Skeletal muscle satellite cell (primary cell): ENCODE results near the gene PRKD1.

Experiments used
- H3K27me3 ChIP-seq: 2 replicates; pipeline ENCODE4 v1.7.0; 2013; ENCODE audit warnings: low read length; ENCODE audit not compliant: control insufficient read depth, insufficient read depth
- H3K36me3 ChIP-seq: 2 replicates; pipeline ENCODE4 v1.7.0; 2013; ENCODE audit warnings: mild to moderate bottlenecking, control low read depth, low read length; ENCODE audit not compliant: insufficient read depth
- H3K4me1 ChIP-seq: 2 replicates; pipeline ENCODE4 v1.7.0; 2013; ENCODE audit warnings: low read length; ENCODE audit not compliant: control insufficient read depth, insufficient read depth
- H3K4me2 ChIP-seq: 2 replicates; pipeline ENCODE4 v1.7.0; 2013; ENCODE audit warnings: mild to moderate bottlenecking, low read length
- H3K4me3 ChIP-seq: 2 replicates; pipeline ENCODE4 v1.7.0; 2013; ENCODE audit warnings: low read length
- H3K9ac ChIP-seq: 2 replicates; pipeline ENCODE4 v1.7.0; 2013; ENCODE audit warnings: mild to moderate bottlenecking, low read depth, low read length, moderate library complexity
- H3K9me3 ChIP-seq: replicated peaks from 2 replicates; pipeline ENCODE4 v1.7.0; 2013; ENCODE audit warnings: mild to moderate bottlenecking, control low read depth, low read length

The PRKD1 gene

GRCh38 chr14:29898470-29898869 is 29.2 kb downstream of the PRKD1 start:
- H3K9ac ChIP-seq: no peak overlapping the region

GRCh38 chr14:29897181-29897580 is 30.5 kb downstream of the PRKD1 start:
- Histone ChIP-seq H3K9me3 (no peaks in the 10 kb centered on the region), H3K4me1 (no peaks in the 10 kb centered on the region), H3K4me2 (no peak overlapping the region), H3K4me3 (no peak overlapping the region), H3K9ac (no peak overlapping the region), H3K27me3 (no peaks in the 10 kb centered on the region), H3K36me3 (no peaks in the 10 kb centered on the region)

More at GRCh38 chr14:29898470-29898869, 29.2 kb downstream of the PRKD1 start:
- Histone ChIP-seq H3K4me2 (no peak overlapping the region), H3K4me3 (no peak overlapping the region), H3K36me3 (no peaks in the 10 kb centered on the region), H3K27me3 (no peaks in the 10 kb centered on the region), H3K9me3 (no peaks in the 10 kb centered on the region), H3K4me1 (no peaks in the 10 kb centered on the region)

GRCh38 chr14:29896354-29896821 is 31.3 kb downstream of the PRKD1 start:
- Histone ChIP-seq H3K4me1 (no peaks in the 10 kb centered on the region), H3K4me2 (no peak overlapping the region), H3K36me3 (no peaks in the 10 kb centered on the region), H3K9ac (no peak overlapping the region), H3K9me3 (no peaks in the 10 kb centered on the region), H3K4me3 (no peak overlapping the region), H3K27me3 (no peaks in the 10 kb centered on the region)

- no peaks in the 10 kb centered on the region for H3K36me3 ChIP-seq
- H3K27me3 ChIP-seq: no peaks in the 10 kb centered on the region
- no peak overlapping the region for H3K9ac ChIP-seq
- no peaks in the 10 kb centered on the region for H3K4me1 ChIP-seq
- H3K4me3 ChIP-seq: no peak overlapping the region
- no peak overlapping the region for H3K4me2 ChIP-seq
- no peaks in the 10 kb centered on the region for H3K9me3 ChIP-seq
These were observed 32.0 kb downstream of the PRKD1 start for GRCh38 chr14:29895591-29896083.

- no peaks in the 10 kb centered on the region for H3K4me1 ChIP-seq
- H3K9ac ChIP-seq: no peak overlapping the region
- no peak overlapping the region for H3K4me3 ChIP-seq
- H3K36me3 ChIP-seq: no peaks in the 10 kb centered on the region
- no peaks in the 10 kb centered on the region for H3K27me3 ChIP-seq
- no peaks in the 10 kb centered on the region for H3K9me3 ChIP-seq
- H3K4me2 ChIP-seq: no peak overlapping the region
These were observed 33.7 kb downstream of the PRKD1 start for GRCh38 chr14:29893989-29894388.

- Histone ChIP-seq H3K27me3 (no peaks in the 10 kb centered on the region), H3K9ac (no peak overlapping the region), H3K4me2 (no peak overlapping the region), H3K9me3 (no peaks in the 10 kb centered on the region), H3K36me3 (no peaks in the 10 kb centered on the region), H3K4me3 (no peak overlapping the region), H3K4me1 (no peaks in the 10 kb centered on the region)
These were observed 35.3 kb downstream of the PRKD1 start for GRCh38 chr14:29892327-29892726.

- Histone ChIP-seq H3K4me1 (peaks cover 7% of the 10 kb centered on the region), H3K9me3 (no peaks in the 10 kb centered on the region)
These were observed 41.7 kb downstream of the PRKD1 start for GRCh38 chr14:29885988-29886387.

GRCh38 chr14:29868000-29868399 is 59.6 kb downstream of the PRKD1 start:
- H3K9me3 ChIP-seq: no peaks in the 10 kb centered on the region
- no peaks in the 10 kb centered on the region for H3K27me3 ChIP-seq
- H3K36me3 ChIP-seq: no peaks in the 10 kb centered on the region
- no peaks in the 10 kb centered on the region for H3K4me1 ChIP-seq
- H3K9ac ChIP-seq: no peak overlapping the region
- H3K4me2 ChIP-seq: no peak overlapping the region
- no peak overlapping the region for H3K4me3 ChIP-seq

More at GRCh38 chr14:29885988-29886387, 41.7 kb downstream of the PRKD1 start:
- no peaks in the 10 kb centered on the region for H3K27me3 ChIP-seq
- H3K9ac ChIP-seq: no peak overlapping the region
- no peak overlapping the region for H3K4me3 ChIP-seq
- H3K36me3 ChIP-seq: no peaks in the 10 kb centered on the region
- no peak overlapping the region for H3K4me2 ChIP-seq

- Histone ChIP-seq H3K4me1 (no peaks in the 10 kb centered on the region), H3K4me3 (no peak overlapping the region), H3K36me3 (no peaks in the 10 kb centered on the region), H3K9ac (no peak overlapping the region), H3K4me2 (no peak overlapping the region), H3K9me3 (no peaks in the 10 kb centered on the region), H3K27me3 (no peaks in the 10 kb centered on the region)
These were observed 62.3 kb downstream of the PRKD1 start for GRCh38 chr14:29865299-29865698.

- Histone ChIP-seq H3K9me3 (no peaks in the 10 kb centered on the region), H3K36me3 (no peaks in the 10 kb centered on the region), H3K27me3 (no peaks in the 10 kb centered on the region), H3K4me3 (no peak overlapping the region), H3K9ac (no peak overlapping the region), H3K4me2 (no peak overlapping the region), H3K4me1 (no peaks in the 10 kb centered on the region)
These were observed 65.7 kb downstream of the PRKD1 start for GRCh38 chr14:29861996-29862395.

- Histone ChIP-seq H3K9me3 (no peaks in the 10 kb centered on the region), H3K4me1 (no peaks in the 10 kb centered on the region), H3K9ac (no peak overlapping the region), H3K27me3 (no peaks in the 10 kb centered on the region), H3K4me3 (no peak overlapping the region), H3K36me3 (no peaks in the 10 kb centered on the region), H3K4me2 (no peak overlapping the region)
These were observed 69.3 kb downstream of the PRKD1 start for GRCh38 chr14:29858299-29858698.

- Histone ChIP-seq H3K9me3 (no peaks in the 10 kb centered on the region), H3K36me3 (no peaks in the 10 kb centered on the region), H3K4me1 (no peaks in the 10 kb centered on the region), H3K4me2 (no peak overlapping the region), H3K27me3 (no peaks in the 10 kb centered on the region), H3K4me3 (no peak overlapping the region), H3K9ac (no peak overlapping the region)
These were observed 70.1 kb downstream of the PRKD1 start for GRCh38 chr14:29857551-29857950.
